NCI-H345 treated with DMSO at 0.1 percent for 48 hours (cell line): Measurements from ENCODE around the gene MAP3K5.

Source experiments
- DNase-seq: peaks from one replicate; lab custom pipeline; 2025; ENCODE audit not compliant: unreplicated experiment; lab: John Stamatoyannopoulos, UW

Gene MAP3K5

DNA sequence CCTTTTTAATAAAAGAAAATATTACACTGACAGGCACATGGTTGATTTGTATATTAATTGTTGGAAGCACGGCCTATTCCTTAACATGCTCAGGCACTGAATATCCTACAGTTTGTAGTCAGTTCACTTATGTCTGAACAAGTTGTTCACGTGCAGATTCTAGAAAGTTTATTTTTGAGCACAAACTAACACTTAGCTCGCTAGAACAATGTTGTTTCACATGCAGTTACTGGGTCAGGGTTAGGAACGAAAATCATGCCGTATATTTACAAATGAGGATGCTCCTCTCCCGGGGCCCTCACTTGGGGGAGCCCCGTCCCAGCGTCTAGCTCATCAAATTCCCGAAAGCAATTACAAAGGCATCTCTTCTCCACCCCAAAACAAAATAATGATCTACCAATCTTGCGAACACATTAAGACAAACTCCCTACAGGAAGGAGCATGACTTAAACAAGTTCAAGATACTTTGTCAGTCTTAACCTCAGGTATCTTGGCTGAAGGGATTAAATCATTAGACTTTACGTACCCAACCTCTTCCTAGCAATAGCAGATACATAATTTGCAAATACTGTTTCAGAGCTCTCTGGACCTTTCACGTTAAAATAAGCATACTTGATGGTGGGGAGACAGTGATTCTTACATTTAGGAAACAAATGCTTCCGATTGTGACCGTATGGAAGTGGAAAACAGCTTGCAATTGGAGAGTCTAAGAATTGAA lies 243.5 kb downstream of the MAP3K5 start:
- no peak for DNase-seq

DNA sequence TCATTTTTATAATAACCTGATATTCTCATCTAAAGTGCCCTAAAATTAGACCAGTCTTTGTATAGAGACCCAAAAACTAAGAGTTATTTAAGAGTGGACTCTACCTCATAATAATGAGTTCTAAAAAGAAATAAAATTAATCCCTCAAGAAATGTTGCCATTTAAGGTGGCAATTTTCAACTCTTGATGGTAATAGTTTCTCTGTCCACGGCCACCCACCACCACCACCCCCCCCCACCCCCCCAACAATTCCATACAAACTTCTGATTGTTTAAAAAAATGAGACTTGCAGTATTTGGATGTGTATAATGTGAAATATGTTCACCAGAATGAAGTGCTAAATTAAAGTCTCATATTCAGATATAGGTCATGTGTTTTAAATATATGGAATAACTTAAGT lies 244.4 kb downstream of the MAP3K5 start:
- no peak for DNase-seq

DNA sequence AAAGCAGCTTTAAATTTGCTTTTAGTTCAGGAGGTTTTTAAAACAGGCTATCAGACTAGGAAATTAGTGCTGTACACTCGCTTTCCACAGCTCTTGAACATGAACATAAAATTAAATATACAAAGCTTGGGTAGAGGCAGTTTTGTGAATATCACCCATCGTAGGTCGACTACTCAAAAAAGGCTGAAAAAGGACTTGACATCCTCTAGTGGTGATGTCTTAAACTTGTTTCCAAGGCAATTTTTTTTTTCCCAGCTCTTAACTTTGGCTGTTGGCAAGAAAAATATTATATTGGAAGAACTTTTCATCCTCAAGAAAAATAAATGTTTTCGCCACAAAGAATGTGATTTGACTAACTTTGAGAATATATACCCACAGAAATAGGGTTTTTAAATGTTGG lies 244.9 kb downstream of the MAP3K5 start:
- DNase-seq = no peak

DNA sequence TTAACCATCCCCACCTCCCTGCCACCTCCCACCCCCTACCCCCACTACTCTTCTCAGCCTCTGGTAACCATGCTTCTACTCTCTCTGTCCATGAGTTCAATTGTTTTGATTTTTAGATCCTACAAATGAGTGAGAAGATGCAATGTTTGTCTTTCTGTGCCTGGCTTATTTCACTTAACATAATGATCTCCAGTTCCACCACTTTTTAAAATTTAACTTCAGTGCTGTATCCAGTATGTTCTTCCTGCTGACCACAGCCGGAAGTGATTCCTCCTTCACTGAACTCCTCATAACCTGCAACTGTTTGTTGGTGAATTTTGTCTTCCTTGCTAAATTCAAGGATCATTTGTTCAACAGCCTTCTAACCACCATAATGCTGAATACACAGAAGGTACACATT lies 245.9 kb downstream of the MAP3K5 start:
- DNase-seq = no peak

DNA sequence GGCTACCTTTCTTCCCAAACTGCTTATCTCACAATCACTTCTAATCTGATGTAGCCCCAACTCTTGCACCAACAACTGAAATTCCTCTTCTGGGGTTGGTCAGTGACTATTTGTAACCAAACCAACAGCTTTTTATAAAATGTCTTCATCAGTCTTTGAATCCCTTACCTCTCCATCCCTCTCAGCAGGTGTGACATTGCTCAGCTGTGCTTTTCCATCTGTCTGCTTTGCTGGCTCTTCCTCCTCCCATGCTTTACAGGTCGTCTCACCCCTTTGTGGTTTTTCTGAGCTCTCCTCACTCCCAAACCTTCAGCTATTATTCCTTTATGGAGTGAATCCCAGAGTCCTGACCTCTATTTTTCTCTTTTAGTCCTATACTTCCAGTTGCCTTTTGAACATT lies 248.0 kb downstream of the MAP3K5 start:
- no peak for DNase-seq

DNA sequence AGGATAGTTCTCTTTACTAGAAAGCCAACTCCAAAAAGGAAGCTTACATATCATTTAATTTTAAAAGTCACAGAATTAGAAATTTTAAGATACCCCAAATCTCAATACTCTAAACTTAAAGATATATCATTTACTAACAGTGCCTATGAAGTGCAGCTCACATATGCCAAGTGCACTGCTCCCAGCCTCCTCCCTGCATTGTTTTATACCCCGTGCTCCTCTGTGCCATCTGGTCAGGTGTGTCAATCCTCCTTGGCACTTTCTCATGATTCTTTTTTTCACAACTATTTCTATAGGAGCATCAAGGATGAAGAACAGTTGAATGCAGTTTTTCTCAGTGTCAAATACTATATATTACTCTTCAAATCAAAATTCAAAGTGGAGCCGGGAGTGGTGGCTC lies 250.9 kb downstream of the MAP3K5 start:
- no peak for DNase-seq

DNA sequence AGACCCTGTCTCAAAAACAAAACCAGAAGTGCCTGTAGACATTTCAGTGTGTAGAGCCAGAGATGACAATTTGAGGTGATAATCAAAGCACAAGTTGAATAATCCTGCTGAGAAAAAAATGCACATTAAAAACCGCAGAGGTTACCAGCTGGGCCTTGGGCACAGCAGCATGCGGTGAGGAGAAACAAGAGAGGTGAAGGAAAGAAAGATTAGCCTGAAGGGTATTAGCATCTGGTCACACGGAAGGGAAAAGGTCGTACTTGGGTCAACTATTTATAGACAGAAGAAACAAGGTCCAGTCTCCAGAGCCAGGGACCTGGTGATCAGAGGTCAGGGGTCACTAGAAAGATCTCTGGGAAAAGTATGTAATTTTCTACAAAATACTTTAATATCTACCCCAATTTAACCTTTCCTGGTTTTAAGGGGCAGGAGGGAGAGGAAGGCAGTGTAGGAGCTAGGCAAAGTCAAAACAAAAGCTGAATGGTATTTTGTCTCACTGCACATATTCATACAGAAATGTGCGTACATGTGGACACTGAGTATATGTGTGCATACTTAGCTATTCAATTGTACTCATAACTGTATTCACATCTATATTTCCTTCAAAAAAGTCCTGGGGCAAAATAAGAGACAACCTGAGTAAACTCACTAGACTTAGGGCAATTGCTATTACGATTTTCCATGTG lies 252.2 kb downstream of the MAP3K5 start:
- DNase-seq = no peak

DNA sequence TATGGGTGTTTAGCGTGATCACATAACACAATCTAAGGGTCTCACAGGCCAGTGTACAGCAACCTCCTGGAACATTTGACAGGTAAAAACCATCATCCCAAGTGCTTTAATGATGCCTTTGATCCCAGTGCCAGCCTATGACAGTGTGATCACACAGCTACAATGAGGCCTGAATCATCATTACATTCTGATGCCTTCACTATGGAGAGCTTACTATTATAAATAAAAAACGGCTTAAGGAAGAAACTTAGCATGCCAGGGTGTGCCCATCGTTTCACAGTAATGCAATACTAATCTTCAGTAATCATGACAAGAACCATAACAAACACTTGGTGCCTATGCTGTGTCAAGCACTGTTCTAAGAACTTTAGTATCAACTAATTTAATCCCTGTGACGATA lies 253.4 kb downstream of the MAP3K5 start:
- no peak for DNase-seq

DNA sequence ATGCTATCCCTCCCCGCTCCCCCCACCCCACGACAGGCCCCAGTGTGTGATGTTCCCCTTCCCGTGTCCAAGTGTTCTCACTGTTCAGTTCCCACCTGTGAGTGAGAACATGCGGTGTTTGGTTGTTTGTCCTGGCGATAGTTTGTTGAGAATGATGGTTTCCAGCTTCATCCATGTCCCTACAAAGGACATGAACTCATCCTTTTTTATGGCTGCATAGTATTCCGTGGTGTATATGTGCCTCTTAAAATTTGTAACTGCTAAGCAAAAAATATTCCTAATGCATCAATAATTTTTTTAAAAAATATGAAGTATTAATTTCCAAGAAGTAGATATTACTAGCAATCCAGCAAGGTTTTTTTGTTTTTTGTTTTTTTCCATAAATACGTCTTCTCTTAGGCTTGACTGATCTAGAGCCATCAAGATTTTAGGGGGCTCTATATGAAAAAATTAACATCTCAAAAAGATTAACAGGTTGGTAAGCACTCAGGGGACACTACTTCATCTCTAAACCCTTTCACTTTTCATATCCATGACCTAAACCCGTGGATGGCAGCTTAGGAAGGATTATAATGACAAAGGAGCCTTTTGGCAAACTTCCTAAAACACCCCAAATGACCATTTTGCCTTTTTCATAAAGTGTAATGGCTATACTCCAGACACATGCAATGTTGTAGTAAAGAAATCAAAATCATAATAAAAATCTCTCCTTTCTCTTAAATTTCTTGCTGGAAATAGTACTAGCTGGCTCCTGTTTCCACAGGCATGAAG lies 256.2 kb downstream of the MAP3K5 start:
- DNase-seq = no peak

DNA sequence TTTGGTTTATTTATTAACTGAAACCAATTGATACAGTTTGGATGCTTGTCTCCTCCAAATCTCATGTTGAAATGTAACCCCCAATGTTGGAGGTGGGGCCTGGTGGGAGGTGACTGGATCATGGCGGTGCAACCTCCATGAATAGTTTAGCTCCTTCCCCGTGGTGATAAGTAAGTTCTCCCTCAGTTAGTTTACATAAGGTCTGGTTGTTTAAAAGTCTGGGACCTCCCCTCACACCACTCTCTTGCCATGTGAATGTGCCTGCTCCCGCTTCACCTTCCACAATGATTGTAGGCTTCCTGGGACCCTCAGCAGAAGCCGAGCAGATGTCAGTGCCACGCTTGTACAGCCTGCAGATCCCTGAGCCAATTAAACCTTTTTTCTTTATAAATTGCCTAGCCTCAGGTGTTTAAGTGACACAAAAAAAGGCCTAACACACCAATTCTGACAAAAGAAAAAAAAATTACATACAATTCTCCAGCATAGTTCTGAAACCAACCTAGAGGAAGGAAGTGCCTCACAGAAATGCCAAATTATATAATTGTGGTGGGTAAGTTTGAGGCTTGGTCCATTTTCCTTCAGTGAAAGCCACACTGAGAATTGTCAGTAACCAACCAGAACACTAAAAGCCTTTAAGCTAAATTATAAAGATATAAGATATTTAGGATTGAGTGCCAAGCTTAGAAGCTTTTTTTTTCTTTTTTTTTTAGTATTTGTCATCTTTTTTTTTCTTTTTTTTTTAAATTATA lies 257.1 kb downstream of the MAP3K5 start:
- no peak for DNase-seq

DNA sequence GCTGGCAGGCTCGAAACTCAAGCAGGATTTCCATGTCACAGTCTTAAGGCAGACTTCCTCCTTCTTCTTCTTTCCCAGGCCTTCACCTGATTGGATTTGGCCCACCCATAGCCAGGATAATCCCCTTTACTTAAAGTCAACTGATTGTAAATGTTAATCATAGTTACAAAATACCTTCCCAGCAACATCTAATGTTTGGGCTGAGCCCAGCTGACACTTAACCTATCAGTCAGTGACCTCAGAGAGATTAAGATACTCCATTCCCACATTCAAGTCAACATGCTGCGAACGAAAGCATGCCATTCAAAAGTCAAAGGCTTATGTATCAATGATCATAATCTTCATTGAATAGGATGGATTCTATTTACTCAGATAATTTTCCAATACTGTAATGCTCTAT lies 258.0 kb downstream of the MAP3K5 start:
- DNase-seq = no peak

DNA sequence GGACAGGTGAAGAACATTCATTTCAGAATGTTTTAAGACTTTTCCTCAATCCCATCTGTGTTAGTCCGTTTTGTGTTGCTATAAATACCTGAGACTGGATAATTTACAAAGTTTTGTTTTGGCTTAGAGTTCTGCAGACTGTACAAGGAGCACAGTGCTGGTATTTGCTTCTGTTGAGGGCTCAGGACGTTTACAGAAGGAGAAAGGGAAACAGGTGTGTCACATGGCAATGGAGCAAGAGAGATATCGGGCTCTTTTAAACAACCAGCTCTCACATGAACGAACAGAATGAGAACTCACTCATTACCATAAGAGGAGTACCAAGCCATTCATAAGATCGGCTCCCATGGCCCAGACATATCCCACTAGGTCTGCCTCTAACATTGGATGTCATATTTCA lies 258.8 kb downstream of the MAP3K5 start:
- DNase-seq = no peak

DNA sequence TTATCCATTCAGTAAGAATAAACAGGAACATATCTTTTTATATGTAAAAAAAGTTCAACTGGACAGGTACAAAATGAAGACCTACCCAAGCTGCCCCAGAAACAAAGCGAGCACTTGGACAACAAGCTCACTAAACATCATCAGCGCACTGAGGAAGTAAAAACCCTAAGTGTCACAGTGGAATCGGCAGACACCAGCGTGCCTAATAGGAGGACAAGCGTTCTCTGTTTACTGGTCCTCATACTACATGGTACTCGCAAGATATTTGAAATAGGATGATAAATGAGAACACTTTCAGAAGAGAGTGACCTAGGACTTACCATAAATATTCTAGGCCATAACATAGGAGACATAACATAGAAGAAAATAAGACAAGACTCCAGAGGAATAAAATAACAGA lies 260.2 kb downstream of the MAP3K5 start:
- no peak for DNase-seq

DNA sequence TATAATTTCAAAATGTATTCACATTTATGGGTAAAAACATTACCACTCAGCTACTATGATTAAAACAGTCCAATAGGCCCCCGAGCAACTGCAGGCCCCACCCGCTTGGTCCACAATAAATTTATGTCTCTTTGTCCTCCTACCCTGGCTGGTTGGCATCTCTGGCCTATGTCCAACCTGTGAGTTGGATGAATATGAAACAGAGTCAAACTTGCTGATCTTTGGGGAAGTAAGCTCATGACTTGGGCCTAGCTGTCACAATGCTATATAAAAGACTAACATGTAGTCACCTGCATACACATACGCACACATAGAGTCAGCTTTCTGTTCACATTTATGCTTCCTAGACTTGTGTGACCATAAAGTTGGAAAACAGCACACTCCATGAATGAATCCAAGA lies 262.6 kb downstream of the MAP3K5 start:
- no peak for DNase-seq

DNA sequence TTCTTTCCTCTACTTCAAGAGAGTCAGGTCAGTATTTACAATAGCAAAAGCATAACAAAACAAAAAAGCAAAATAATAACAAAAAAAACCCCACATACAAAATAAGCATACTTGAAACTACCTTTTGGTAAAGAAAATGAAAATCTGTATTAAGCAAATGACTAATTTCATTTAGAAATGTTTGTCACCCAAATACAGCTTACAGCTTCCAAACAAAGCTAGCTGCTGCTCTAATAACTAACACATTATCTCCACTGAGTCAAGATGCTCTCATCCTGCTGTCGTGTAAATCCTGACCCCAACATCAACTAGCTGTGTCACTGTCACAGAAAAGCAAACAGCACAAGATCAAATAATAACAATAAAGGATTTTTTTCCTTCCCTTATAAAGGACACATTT lies 263.8 kb downstream of the MAP3K5 start:
- DNase-seq = no peak

DNA sequence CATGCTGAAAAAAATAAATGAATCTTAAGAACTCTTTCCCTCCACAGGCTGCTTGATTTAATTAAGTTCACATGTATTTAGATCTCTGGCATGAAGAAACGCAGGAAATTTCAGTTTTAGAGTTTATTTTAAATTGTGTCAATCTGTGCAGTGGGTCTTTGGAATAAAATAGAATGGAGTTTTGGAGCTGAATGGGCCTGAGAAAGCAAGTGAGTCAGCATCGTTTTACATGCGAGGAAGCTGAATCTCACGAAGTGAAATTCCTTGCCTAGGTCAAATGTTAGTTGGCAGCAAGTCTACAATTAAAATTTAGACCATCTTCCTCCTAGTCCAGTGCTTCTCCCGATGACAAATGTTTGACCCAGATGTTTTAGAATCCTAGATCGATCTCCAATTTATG lies 264.4 kb downstream of the MAP3K5 start:
- DNase-seq = no peak

DNA sequence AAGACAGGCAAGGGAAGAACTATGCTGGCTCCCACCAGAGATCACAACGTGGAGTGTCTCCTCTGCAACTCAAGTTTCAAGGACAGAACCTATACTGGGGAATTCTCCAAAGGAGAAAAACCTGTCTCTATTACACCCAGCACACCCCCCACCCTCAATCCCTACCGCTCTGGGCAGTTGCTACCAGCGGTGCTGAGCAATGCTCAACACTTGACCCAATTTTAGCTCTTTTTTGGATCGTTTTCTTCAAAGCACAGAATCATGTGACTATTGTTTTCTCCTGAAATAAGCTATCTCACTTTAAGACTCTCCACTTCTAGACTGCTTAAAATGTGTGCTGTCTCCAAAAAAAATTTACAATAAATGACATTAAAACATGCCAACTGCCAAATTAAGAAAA lies 265.3 kb downstream of the MAP3K5 start:
- no peak for DNase-seq

DNA sequence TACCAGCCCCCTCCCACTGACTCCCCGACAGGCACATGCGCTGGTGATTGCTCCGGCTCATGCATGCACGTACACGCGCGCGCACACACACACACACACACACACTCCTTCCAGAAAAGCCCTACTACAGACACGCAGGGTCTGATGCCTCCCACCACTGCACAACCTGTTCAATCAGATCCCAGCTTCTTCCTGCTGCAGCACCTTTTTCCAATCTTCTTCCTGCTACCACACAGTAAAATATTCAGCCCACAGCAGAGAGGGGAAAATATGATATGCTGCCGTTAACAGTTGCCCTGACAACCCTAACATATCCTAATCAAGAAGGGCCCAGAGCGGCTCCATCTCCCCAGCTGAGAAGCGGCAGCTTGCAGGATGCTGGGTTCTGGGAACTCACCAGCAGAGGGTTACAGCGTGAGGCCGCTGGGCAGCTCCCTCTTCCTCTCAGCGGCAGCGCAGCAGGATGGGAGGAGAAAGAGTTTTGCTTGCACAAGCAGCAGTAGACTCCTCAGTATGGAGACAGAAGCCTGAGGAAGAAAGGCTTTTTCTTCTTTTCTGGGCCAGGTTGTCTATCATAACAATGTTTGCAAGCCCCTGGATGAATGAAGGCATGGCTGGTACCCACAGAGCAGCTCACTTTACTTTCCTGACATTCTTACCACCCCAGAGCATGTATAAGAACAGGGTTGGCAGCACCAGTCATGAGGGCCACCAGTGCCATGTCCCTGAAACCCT lies 265.9 kb downstream of the MAP3K5 start:
- peak; percentile 45 for DNase-seq

DNA sequence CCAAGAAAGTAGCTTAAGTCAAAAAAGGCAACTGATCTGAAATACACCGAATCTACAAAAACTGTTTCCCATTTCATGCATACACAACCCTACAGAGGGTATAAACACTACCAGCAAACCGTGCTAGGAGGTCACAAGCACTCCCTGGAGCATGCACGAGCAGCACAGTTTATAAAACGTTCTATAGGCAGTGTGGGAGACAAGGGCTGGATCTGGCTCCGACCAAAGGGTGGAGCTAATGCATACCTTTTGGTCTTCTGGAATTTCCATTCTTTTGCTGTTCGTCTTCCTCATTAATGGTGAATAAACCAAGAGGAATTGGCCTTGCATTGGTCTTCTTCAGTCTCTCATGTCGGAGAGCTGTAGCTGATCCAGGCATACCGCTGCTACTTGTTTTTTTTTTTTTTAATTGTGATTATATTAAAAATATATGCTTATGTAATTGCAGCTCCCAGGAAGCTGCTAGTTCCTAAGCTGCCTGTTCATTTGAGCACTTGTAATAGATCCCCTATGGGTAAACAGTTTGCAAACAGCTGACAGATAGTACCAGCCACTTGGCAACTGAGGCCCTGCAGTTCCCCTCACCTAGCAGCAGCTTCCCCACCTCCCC lies 266.6 kb downstream of the MAP3K5 start:
- DNase-seq = peak; percentile 36

DNA sequence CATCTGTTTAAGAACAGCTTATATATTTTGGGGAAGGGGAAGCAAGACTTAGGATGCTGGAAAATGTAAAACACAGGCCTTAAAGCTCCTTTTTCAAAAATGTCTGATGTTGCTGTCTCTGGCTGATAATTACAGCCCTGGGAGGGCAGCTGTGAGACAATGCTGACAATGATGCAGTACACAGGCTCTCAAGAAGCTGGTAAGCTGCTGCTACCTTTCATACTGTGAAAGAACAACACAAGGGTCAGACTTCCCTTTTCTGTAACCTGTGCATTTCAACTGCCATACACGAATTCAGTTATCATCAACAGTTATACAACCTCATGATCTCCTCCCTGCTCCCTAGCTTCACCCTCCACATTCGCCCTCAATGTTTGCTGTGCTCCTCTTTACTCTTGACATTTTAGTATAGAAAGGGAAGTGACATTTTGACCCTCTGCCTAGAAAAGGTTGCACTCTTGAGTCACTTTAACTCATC lies 267.3 kb downstream of the MAP3K5 start:
- peak; percentile 49 for DNase-seq
